KMS-11 (cell line): ENCODE measurements around the gene AGPAT2.

Source experiments
- H2AFZ ChIP-seq: fragments of 200-600 bp; sonication (generic); 2 replicates; pipeline ENCODE4 v1.6.1; 2016; ENCODE audit warnings: antibody characterized with exemption, mixed run types, low read depth
- H3K27ac ChIP-seq: fragments of 200-600 bp; sonication (generic); 2 replicates; pipeline ENCODE4 v1.6.1; 2016; ENCODE audit warnings: mild to moderate bottlenecking, mixed run types
- H3K27me3 ChIP-seq: fragments of 200-600 bp; sonication (generic); 2 replicates; pipeline ENCODE4 v1.6.1; 2017; ENCODE audit warnings: mild to moderate bottlenecking, low read depth, mixed run types, moderate library complexity; ENCODE audit not compliant: insufficient read depth
- H3K36me3 ChIP-seq: fragments of 200-600 bp; sonication (generic); 2 replicates; pipeline ENCODE4 v1.6.1; 2017; ENCODE audit warnings: mild to moderate bottlenecking, mixed run types; ENCODE audit not compliant: insufficient read depth
- H3K4me1 ChIP-seq: fragments of 200-600 bp; sonication (generic); 2 replicates; pipeline ENCODE4 v1.6.1; 2016; ENCODE audit warnings: mild to moderate bottlenecking, low read depth, mixed run types; ENCODE audit not compliant: poor library complexity, severe bottlenecking
- H3K4me2 ChIP-seq: fragments of 200-600 bp; sonication (generic); 2 replicates; pipeline ENCODE4 v1.7.0; 2016; ENCODE audit warnings: mild to moderate bottlenecking, mixed run types
- H3K4me3 ChIP-seq: fragments of 200-600 bp; sonication (generic); IDR thresholded peaks from 2 replicates; pipeline ENCODE4 v1.6.1; 2017; ENCODE audit warnings: low read depth, low read length, mixed read lengths; ENCODE audit not compliant: insufficient read depth
- H3K79me2 ChIP-seq: fragments of 200-600 bp; sonication (generic); 2 replicates; pipeline ENCODE4 v1.6.1; 2016; ENCODE audit warnings: low read depth, mixed run types; ENCODE audit not compliant: insufficient read depth
- H3K9ac ChIP-seq: fragments of 200-600 bp; sonication (generic); 2 replicates; pipeline ENCODE4 v1.6.1; 2016; ENCODE audit warnings: mild to moderate bottlenecking, mixed run types
- H4K20me1 ChIP-seq: fragments of 200-600 bp; sonication (generic); 2 replicates; pipeline ENCODE4 v1.6.1; 2016; ENCODE audit warnings: mild to moderate bottlenecking, mixed run types; ENCODE audit not compliant: insufficient read depth
- TF ChIP-seq, protein P1 (sequence below): fragments of 200-600 bp; sonication (generic); conservative IDR thresholded peaks from 2 replicates; pipeline ENCODE4 v1.6.1; 2017; ENCODE audit warnings: low read depth, mild to moderate bottlenecking, antibody characterized with exemption, low read length, moderate library complexity, mixed read lengths

AGPAT2 gene

DNA sequence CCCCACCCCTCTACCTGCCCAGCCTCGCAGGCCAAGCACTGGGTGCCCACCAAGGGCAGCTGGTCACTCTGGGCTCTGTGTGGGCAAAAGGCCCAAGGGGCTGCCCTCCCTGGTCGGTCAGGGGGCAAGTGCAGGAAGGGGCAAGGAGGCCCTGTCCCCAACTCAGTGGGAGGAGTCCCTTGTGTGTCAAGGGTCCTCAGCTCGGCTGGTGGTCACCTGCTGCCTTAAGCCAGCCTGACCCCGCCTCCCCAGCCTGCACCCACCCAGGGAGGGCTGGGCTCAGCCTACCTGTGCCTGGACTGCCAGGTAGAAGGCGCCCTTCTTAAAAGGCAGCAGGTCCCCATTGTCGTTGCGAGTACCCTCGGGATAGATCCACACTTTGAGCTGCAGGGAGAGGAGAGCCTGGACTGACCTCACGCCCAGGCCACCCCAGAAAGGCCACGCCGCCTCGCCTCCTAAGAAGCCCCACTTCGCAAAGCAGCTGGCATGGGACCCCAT, 10.9 kb downstream of the AGPAT2 start:
- H3K27me3 ChIP-seq: no peaks in the 10 kb centered on the region; the same call in 1 of the 2 replicates
- TF ChIP-seq, protein P1, sequence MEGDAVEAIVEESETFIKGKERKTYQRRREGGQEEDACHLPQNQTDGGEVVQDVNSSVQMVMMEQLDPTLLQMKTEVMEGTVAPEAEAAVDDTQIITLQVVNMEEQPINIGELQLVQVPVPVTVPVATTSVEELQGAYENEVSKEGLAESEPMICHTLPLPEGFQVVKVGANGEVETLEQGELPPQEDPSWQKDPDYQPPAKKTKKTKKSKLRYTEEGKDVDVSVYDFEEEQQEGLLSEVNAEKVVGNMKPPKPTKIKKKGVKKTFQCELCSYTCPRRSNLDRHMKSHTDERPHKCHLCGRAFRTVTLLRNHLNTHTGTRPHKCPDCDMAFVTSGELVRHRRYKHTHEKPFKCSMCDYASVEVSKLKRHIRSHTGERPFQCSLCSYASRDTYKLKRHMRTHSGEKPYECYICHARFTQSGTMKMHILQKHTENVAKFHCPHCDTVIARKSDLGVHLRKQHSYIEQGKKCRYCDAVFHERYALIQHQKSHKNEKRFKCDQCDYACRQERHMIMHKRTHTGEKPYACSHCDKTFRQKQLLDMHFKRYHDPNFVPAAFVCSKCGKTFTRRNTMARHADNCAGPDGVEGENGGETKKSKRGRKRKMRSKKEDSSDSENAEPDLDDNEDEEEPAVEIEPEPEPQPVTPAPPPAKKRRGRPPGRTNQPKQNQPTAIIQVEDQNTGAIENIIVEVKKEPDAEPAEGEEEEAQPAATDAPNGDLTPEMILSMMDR: no peak
- H3K79me2 ChIP-seq: no peaks in the 10 kb centered on the region
- H4K20me1 ChIP-seq: no peaks in the 10 kb centered on the region
- H3K4me2 ChIP-seq: no peak overlapping the region
- no peak overlapping the region for H3K27ac ChIP-seq
- no peaks in the 10 kb centered on the region for H3K36me3 ChIP-seq
- no peak overlapping the region for H3K9ac ChIP-seq
- H3K4me3 ChIP-seq: no peak overlapping the region
- H2AFZ ChIP-seq: no peak overlapping the region
- H3K4me1 ChIP-seq: no peaks in the 10 kb centered on the region

DNA sequence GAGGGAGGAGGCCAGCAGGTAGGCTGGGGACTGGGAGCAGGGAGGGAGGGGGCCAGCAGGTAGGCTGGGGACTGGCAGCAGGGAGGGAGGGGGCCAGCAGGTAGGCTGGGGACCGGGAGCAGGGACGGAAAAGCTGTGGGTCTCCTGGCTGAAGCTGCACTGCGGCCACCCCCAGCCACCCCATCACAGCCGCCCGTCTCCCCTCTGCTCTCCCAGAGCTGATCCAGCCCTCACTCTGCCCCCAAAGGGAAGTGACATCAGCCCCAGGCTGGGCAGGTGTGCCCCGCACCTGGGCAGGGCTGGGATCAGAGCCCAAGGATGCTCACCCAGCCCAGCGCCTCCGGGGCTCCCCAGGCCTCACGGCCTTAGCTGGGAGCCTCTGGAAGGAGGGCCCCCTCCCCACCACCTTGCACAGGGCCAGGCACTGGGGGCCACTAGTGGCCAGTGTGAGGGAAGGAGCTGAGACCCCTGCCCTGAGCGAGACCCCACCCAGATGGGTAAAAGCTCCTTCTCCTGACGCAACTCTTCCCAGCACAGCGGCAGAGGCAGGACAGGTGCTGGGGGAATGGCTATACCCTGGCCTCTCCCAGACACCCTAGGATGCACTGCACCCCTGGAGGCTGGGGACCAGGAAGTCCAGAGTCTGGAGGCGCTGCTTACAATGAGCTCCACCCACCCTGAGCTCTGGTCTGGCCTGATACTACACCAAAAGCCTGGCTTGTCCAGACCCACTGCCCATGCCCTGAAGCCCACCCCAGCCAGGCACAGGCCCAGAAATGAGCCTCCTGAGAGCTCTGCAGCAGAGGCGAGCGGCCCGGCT, 11.6 kb downstream of the AGPAT2 start:
- Histone ChIP-seq H3K4me3 (no peak overlapping the region), H3K79me2 (no peaks in the 10 kb centered on the region), H3K27ac (no peak overlapping the region), H4K20me1 (no peaks in the 10 kb centered on the region), H2AFZ (no peak overlapping the region), H3K27me3 (peaks cover under 1% of the 10 kb centered on the region; the same call in 1 of the 2 replicates), H3K4me1 (no peaks in the 10 kb centered on the region), H3K36me3 (no peaks in the 10 kb centered on the region), H3K4me2 (no peak overlapping the region), H3K9ac (no peak overlapping the region)
- TF ChIP-seq, protein P1: no peak

DNA sequence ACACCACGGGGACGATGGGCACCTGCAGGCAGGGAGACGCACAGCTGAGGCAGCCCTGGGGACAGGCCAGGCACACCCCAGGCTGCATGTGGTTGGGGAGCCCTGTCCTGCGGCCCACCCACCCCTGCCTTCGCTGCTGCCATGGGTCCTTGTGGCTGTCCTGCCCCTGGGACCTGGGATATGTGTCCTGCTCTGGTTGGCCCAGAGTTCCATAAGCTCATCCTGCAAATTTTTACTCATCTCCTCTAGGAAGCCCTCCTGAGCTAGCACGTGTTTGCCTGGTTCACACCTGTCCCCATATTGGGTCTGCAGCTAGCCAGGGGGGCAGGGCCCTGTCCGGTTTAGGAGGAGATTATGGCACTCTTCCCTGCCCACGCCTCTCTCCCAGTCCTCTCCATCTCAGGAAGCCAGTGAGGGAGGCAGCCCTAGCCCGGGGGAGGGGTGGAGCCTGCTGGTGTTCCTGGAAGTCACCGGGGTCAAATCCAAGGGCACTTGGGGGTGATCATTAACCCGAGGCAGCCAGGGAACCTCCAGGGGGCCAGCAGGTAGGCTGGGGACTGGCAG, 12.4 kb downstream of the AGPAT2 start:
- H3K4me1 ChIP-seq: no peaks in the 10 kb centered on the region
- H2AFZ ChIP-seq: no peak overlapping the region
- TF ChIP-seq, protein P1: no peak
- peaks cover 9% of the 10 kb centered on the region; the same call in 1 of the 2 replicates for H3K27me3 ChIP-seq
- no peaks in the 10 kb centered on the region for H3K36me3 ChIP-seq
- no peaks in the 10 kb centered on the region for H3K79me2 ChIP-seq
- H3K4me2 ChIP-seq: no peak overlapping the region
- H4K20me1 ChIP-seq: no peaks in the 10 kb centered on the region
- no peak overlapping the region for H3K27ac ChIP-seq
- no peak overlapping the region for H3K9ac ChIP-seq
- H3K4me3 ChIP-seq: no peak overlapping the region

DNA sequence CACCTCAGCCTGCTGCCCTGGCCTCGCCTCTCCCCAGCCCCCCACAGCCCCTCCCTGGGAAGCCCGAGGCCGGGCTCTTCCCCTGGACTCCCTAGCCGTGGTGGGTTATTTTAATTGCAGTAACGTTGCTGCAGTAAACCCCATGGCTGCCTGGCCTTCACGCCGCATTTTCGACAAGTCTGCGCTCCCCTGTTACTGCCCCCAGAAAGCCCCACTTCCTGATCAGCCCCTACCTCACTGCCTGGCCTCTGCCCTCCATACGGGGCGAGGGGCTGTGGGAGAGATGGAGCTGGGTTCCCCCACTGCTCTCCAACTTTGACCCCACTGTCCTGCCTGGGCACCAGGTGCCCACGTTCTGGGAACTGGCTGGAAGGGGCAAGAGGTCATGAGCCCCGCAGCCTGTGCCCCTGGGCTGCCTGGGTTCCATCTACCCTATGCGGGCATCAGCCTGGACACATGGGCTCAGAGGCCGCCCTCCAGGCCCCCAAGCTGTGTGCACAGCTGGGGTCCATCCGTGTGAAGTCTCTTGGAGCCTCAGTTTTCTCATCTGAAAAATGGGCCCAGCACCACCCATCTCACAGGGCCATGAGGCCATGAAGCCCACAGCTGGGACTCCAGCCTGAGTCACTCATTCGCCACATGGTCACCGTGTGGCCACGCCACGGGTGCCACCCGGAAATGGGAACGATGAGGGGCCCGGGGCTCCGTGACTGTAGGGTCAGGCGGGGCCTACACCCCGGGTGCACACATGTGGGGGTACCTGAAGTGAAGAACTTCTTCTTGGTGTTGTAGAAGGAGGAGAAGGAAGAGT, 13.1 kb downstream of the AGPAT2 start:
- no peak overlapping the region for H3K9ac ChIP-seq
- H3K27ac ChIP-seq: no peak overlapping the region
- no peaks in the 10 kb centered on the region for H4K20me1 ChIP-seq
- H3K79me2 ChIP-seq: no peaks in the 10 kb centered on the region
- H3K27me3 ChIP-seq: peaks cover 11% of the 10 kb centered on the region; the same call in 1 of the 2 replicates
- H3K36me3 ChIP-seq: no peaks in the 10 kb centered on the region
- no peak overlapping the region for H2AFZ ChIP-seq
- H3K4me3 ChIP-seq: no peak overlapping the region
- no peak overlapping the region for H3K4me2 ChIP-seq
- H3K4me1 ChIP-seq: no peaks in the 10 kb centered on the region
- TF ChIP-seq, protein P1: no peak
